GM06990 (cell line): Measurements from ENCODE around the gene LRRC15.

Experiments
- DNase-seq: peaks from one replicate; pipeline ENCODE4 v3.0.0-alpha.2; 2011; ENCODE audit not compliant: insufficient read length; ENCODE audit errors: extremely low read depth
- H3K27me3 ChIP-seq: replicated peaks from 2 replicates; pipeline ENCODE4 v1.6.0; 2011; ENCODE audit warnings: low read length; ENCODE audit not compliant: control insufficient read depth, insufficient read depth
- H3K36me3 ChIP-seq: 2 replicates; pipeline ENCODE4 v1.5.1; 2011; ENCODE audit warnings: low read length; ENCODE audit not compliant: control insufficient read depth, insufficient read depth
- H3K4me3 ChIP-seq: replicated peaks from 2 replicates; pipeline ENCODE4 v1.5.1; 2011; ENCODE audit warnings: low read depth, mild to moderate bottlenecking, control low read depth, low read length
- TF ChIP-seq, protein P1 (sequence below): IDR thresholded peaks from 2 replicates; pipeline ENCODE4 v1.5.1; 2011; ENCODE audit warnings: low read length, control low read depth, mild to moderate bottlenecking, inconsistent platforms; ENCODE audit not compliant: insufficient read depth, poor library complexity, severe bottlenecking

LRRC15 gene

DNA sequence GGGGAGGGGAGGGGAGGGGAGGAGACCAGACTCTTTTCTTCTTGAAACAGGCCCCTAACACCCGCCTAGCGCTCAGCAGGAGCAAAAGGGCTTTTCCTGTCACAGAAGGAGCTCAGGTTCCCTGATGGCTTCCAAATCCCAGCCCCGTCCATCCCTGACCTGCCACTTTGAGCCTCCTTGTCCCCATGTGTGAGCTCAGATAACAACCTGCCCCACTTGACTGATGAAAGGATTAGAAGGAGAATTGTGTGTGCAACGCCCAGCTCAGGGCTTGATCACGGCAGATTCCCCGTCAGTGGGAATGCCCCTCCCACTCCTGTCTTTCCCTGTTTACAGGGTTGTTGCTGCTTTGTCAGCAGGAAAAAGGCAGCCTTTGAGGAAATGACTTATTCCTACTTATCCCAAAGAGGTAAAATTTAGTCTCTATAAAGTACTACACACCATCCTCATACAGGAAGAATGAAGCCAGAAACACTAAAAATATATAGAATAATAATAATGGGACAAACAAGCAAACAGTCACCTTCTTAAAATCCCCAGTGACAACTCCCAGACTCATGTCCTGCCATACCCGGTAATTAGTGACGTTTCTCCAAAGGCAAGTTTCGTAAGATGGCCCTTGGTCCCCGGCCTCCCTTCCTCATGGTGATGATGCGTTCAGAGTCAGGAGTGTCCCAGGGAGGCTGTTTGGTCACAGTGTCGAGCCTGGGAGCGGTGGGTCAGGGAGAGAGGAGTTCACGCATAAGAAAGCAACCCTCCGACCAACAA, 6.1 kb upstream of the LRRC15 start:
- no peaks in the 10 kb centered on the region for H3K36me3 ChIP-seq
- TF ChIP-seq, protein P1, sequence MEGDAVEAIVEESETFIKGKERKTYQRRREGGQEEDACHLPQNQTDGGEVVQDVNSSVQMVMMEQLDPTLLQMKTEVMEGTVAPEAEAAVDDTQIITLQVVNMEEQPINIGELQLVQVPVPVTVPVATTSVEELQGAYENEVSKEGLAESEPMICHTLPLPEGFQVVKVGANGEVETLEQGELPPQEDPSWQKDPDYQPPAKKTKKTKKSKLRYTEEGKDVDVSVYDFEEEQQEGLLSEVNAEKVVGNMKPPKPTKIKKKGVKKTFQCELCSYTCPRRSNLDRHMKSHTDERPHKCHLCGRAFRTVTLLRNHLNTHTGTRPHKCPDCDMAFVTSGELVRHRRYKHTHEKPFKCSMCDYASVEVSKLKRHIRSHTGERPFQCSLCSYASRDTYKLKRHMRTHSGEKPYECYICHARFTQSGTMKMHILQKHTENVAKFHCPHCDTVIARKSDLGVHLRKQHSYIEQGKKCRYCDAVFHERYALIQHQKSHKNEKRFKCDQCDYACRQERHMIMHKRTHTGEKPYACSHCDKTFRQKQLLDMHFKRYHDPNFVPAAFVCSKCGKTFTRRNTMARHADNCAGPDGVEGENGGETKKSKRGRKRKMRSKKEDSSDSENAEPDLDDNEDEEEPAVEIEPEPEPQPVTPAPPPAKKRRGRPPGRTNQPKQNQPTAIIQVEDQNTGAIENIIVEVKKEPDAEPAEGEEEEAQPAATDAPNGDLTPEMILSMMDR = no peak
- no peaks in the 10 kb centered on the region; the same call in 1 of the 2 replicates for H3K27me3 ChIP-seq
- no peak for DNase-seq
- H3K4me3 ChIP-seq = no peak overlapping the region

GRCh38 chr3:194374935-194375334, 5.4 kb upstream of the LRRC15 start:
- DNase-seq = no peak
- Histone ChIP-seq H3K36me3 (no peaks in the 10 kb centered on the region), H3K4me3 (no peak overlapping the region), H3K27me3 (no peaks in the 10 kb centered on the region; the same call in 1 of the 2 replicates)
- TF ChIP-seq, protein P1 = no peak

DNA sequence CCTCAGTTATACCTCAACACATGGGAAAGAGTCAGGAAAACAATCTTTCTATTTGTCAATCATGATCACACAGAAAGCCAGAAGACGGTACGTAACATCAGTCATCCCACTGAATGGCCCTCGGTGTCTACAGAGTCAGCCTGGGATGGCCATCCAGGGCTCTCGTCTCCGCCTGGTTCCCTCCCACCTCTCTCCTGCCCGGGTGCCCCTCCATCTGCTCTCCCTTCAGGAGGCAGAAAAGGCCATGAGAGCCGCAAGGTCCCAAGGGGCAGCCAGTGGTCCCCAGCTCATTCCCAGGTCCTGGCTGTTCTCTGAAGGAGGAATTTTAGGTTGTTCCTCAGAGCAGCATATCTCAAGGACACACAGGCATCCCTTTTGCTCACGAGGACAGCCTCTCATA, 4.4 kb upstream of the LRRC15 start:
- TF ChIP-seq, protein P1 = no peak
- Histone ChIP-seq H3K4me3 (no peak overlapping the region), H3K27me3 (no peaks in the 10 kb centered on the region), H3K36me3 (no peaks in the 10 kb centered on the region)
- no peak for DNase-seq

DNA sequence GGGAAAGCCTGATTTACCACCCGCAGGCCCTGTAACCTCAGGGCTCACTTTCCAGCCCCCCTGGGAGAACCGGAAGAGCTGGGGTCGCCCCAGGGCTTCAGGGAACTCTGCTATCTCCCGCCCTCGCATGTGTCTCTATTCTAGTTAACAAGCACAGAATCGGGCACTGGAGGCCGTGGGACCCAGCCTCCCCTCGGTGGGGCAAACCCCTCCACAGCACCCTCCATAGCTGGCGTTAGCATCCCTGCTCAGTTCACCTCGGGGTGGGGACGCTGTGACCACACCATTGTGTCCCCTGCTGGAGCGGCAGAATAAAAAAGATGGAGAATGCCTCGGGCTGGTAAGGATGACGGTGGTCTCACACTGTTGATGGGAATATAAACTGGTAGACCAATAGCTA, 3.5 kb upstream of the LRRC15 start:
- TF ChIP-seq, protein P1 = no peak
- H3K4me3 ChIP-seq = no peak overlapping the region

GRCh38 chr3:194370753-194371152, 1.2 kb upstream of the LRRC15 start:
- Histone ChIP-seq H3K27me3 (no peaks in the 10 kb centered on the region; the same call in 1 of the 2 replicates), H3K4me3 (no peak overlapping the region), H3K36me3 (no peaks in the 10 kb centered on the region)
- TF ChIP-seq, protein P1 = no peak
- DNase-seq = no peak

More for the DNA sequence above, 3.5 kb upstream of the LRRC15 start:
- Histone ChIP-seq H3K27me3 (no peaks in the 10 kb centered on the region), H3K36me3 (no peaks in the 10 kb centered on the region)
- DNase-seq = no peak
